GM23248 (cell line): ENCODE data around the gene INTS1.

ENCODE experiments used
- EZH2 ChIP-seq: fragments of 200-600 bp; sonication (generic); IDR thresholded peaks from 2 replicates; pipeline ENCODE4 v1.6.1; 2018; ENCODE audit warnings: antibody characterized with exemption, mild to moderate bottlenecking; ENCODE audit not compliant: insufficient read depth, poor library complexity, severe bottlenecking
- EZH2phosphoT487 ChIP-seq: fragments of 200-600 bp; sonication (generic); IDR thresholded peaks from 2 replicates; pipeline ENCODE4 v1.6.1; 2018; ENCODE audit warnings: antibody characterized with exemption, moderate library complexity, mild to moderate bottlenecking, low read depth; ENCODE audit not compliant: insufficient read depth

GRCh38 chr7:1475991-1476390, 28.2 kb downstream of the INTS1 start:
- TF ChIP-seq EZH2phosphoT487 (no peak), EZH2 (no peak)
